HepG2 (cell line): ENCODE measurements around the gene ELMOD3.
"Not testable (repeated sequence)": the region's sequence is repeated elsewhere in the genome, so short reads cannot be mapped to it uniquely, and the experiment has no call there.

Experiments used
- CTCF ChIP-seq: sonication (generic); formaldehyde crosslinking; IDR thresholded peaks from 2 replicates; pipeline ENCODE4 v1.5.0; 2020; ENCODE audit warnings: mild to moderate bottlenecking, missing genetic modification reagents, moderate library complexity
- MXI1 ChIP-seq: IDR thresholded peaks from 3 replicates; pipeline ENCODE4 v1.6.1; 2012; ENCODE audit warnings: low read depth, low read length, inconsistent platforms, borderline replicate concordance
- SNRNP70 ChIP-seq: fragments of 200-400 bp; formaldehyde crosslinking; IDR thresholded peaks from 2 replicates; pipeline ENCODE4 v1.6.1; 2017; ENCODE audit warnings: mild to moderate bottlenecking, low read depth, low read length, moderate library complexity
- ZBTB43 ChIP-seq: sonication (generic); formaldehyde crosslinking; conservative IDR thresholded peaks from 2 replicates; pipeline ENCODE4 v1.4.0; 2020; ENCODE audit warnings: missing genetic modification reagents
- ZNF207 ChIP-seq: fragments of 450-650 bp; IDR thresholded peaks from 2 replicates; pipeline ENCODE4 v1.6.1; 2016; ENCODE audit warnings: antibody characterized with exemption, borderline replicate concordance
- ZNF510 ChIP-seq: sonication (generic); formaldehyde crosslinking; IDR thresholded peaks from 2 replicates; pipeline ENCODE4 v1.4.0; 2020; ENCODE audit warnings: low read depth, mild to moderate bottlenecking, missing genetic modification reagents
- TF ChIP-seq, protein P1 (sequence below): IDR thresholded peaks from 2 replicates; pipeline ENCODE4 v1.6.1; 2016; ENCODE audit warnings: low read depth

GRCh38 chr2:85329701-85330100, 24.9 kb upstream of the ELMOD3 start:
- not testable (repeated sequence) for TF ChIP-seq ZBTB43 (CRISPR knock-in tag); SNRNP70; ZNF510 (CRISPR knock-in tag); ZNF207; CTCF (CRISPR knock-in tag); MXI1
- TF ChIP-seq, protein P1, sequence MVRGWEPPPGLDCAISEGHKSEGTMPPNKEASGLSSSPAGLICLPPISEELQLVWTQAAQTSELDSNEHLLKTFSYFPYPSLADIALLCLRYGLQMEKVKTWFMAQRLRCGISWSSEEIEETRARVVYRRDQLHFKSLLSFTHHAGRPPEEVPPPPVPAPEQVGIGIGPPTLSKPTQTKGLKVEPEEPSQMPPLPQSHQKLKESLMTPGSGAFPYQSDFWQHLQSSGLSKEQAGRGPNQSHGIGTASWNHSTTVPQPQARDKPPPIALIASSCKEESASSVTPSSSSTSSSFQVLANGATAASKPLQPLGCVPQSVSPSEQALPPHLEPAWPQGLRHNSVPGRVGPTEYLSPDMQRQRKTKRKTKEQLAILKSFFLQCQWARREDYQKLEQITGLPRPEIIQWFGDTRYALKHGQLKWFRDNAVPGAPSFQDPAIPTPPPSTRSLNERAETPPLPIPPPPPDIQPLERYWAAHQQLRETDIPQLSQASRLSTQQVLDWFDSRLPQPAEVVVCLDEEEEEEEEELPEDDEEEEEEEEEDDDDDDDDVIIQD (CRISPR knock-in tag) = not testable (repeated sequence)
